CD4-positive, alpha-beta T cell treated with Interferon gamma for 1 hour (primary cell): Measurements from ENCODE around the gene NAPA.

Experiments used
- DNase-seq: peaks from one replicate; pipeline ENCODE4 v3.0.0-alpha.2; 2020

The NAPA gene

DNA sequence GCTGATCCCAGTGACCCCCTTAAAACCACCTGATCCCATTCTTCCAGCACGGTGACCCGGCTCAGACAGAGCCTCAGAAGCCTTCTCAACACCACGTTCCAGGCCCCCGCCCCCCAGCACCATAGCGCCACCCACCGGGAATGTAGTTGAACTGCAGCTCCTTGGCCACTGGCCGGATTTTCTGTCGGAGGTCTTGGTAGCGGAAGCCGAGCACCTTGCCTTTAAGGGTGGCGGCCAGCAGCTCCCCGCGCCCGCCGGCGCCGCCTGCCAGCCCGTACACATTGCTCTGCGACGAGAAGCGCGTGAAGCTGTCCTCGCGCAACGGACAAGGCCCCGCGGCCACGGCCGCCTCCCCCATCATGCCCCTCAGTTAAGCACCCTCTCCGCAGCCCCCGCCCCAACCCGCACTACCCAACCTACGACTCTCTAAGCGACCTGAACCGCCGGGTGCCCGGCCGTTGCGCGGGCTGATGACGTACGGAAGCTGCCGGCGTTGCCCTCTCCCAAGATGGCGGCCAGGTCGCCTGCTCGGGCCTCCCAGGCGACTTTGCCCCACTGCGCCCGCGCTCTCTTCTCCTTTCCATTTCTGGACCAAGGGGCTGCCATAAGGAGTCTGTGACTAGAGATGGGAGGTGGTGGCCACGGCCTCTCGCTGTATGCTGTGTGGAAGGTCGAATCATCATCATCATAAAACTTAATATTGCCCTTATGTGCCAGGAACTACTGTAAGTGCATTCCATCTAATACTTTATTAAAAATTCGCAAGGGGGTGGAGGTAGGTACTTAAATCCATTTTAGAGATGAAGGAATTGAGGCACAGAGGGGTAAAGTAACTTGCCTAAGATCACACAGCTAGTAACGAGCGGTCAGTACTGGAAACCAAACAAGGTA, 30.8 kb downstream of the NAPA start, which contains the start of gene KPTN:
Gene KPTN, minus strand, starts transcription at position 420 of the 891 bp plus-strand sequence. Its CDS starts 59 bp downstream, at position 361.
- peak; percentile 90 for DNase-seq

DNA sequence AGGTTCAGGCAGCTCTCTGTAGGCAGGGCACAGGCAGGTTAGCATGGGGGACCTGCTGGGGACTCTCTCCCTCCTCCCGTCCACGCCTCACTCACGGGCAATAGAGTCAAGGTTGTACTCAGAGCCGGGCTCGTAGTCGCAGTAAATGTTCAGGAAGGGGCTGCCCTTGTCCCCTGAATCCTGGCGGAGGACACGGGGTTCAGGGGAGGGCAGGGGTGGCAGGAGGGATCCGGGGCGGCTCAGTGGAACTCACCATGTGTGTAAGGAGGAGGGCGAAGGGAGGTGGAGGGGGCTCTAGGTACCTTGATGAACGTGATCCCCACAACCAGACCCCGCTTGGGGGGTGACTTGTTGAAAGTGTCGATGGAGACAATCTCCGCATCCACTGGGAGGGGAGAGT, 31.7 kb downstream of the NAPA start:
- DNase-seq, result no peak

DNA sequence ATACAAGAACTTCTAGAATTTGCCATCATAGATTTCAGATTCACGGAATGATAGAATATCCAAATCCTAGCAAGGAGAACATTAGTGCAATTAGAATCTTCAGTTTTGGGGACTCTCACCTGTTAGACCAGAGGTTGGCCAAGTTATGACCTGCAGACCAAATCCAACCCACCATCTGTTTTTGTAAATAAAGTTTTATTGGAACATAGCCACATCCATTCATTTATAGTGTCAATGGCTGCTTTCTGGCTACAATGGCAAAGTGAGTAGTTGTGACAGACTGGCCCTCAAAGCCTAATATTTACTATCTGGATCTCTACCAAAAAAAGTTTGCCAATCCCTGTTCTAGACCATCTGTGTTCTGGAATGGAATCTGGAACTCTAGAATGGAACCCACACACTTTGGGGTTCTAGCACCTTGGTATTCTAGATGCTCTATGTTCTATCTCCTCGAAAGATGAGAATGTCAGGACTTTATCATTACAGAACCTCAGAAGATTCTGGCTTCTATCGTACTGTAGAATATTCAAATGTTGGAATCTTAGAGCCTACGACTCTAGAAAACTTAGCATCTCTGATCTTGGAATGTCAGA, 33.3 kb downstream of the NAPA start:
- DNase-seq, result no peak

DNA sequence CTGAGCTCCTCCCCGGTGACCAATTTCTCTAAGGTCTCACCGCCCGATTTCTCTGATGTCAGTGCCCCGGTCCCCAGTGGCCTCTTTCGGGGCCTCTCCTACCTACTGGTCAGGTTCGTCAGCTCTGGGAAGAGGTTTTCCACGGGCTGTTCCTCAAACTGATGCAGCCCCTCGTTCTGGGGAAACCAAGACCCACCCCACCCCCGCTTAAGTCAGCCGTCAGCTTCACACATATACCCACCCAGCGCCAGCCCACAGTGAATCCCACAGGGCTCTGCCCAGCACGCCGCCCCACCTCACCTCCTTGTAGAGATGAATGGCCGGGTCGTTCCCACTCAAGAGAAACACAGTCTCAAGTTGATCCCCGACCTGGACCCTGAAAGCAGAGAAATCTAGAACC, 34.2 kb downstream of the NAPA start:
- no peak for DNase-seq

DNA sequence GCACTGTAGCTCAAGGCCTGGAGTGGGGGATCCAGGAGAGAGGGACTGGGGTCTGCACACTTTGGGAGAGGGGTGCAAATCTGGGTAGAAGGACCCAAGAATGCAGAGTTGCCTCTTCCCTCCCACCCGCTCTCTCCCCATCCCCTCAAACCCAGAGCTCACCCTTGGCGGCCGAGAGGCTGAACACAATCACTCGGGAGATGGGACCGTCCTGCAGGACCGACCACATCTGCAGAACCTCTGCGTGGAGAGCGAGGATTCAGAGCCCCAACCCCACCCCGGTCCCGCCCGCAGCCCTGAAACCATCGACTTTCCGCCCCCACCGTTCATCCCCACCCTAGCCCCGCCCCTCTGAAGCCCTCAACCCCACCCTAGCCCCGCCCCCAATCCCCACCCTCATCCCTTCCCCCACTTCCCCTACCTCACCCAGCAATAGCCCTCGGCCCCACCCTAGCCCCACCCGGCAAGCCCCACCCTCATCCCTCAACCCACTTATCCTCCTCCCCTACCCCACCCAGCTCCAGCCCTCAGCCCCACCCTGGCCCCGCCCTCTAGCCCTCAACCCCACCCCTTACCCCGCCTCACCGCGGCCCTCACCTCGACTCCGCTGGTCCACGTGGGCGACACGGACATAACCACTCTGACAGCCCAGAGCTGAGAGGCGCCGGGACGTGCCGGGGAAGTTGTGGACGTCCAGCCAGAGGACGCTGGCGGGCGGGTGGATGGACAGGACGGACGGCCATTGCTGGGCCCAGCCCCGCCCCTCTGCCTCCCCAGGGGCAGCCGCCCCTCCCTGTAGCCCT, 35.0 kb downstream of the NAPA start:
- no peak for DNase-seq

DNA sequence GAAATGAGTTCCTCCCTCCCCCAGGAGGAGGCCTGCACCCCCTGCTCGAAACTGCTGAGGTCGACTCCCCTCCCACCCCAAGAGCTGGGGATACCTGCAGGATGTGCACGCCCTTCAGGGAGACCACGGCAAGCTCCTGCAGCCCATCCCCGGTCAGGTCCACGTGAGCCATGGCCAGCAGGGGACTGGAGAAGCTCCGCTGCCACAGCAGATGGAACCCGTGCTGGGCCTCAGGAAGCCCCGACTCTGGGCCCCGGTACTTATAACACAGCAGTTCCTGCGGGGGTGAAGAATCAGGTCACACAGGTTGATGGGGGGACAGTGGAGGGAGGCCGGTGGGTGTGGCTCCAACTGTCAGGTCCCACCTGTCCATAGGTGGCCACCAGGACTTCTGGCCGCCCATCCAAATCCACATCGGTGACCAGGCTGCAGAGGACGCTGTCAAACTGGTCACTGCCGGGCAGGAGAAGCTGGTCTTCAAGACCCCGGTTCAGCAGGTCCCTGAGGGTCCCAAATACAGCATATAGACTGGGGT, 38.4 kb downstream of the NAPA start:
- no peak for DNase-seq

DNA sequence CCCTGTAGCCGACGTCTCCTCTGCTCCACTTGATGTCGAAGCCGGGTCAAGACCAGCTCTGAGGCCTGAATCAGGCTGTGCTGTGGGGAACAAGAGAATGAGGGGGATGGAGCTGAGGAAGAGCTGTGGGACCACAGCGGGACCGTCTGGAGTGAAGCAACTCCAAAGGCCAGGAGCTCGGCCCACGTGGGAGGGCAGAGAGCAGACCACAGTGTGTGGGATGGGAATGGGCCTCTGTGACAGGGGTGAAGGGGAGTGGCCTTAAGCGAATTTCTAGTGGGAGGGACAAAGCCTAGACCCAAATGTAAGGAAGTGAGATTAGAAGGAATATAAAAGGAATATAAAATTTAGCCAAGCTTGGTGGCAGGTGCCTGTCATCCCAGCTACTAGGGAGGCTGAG, 39.4 kb downstream of the NAPA start:
- no peak for DNase-seq

DNA sequence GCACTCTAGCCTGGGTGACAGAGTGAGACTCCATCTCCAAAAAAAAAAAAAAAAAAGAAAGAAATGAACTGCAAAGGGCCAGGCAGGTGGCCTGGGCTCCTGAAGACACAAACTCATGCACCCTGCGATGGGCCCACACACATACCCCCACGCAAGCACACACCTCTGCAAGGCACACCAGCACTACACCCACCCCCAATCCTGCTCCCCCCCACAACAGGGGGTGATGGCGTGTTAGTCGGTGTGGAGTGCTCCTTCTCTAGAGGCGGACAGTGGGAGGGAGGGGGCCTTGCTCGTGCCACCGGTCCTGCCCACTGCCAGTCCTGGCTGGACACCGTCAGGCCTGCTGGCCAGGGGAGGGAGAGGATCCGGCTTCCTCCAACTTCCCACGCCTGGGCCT, 41.5 kb downstream of the NAPA start:
- no peak for DNase-seq

DNA sequence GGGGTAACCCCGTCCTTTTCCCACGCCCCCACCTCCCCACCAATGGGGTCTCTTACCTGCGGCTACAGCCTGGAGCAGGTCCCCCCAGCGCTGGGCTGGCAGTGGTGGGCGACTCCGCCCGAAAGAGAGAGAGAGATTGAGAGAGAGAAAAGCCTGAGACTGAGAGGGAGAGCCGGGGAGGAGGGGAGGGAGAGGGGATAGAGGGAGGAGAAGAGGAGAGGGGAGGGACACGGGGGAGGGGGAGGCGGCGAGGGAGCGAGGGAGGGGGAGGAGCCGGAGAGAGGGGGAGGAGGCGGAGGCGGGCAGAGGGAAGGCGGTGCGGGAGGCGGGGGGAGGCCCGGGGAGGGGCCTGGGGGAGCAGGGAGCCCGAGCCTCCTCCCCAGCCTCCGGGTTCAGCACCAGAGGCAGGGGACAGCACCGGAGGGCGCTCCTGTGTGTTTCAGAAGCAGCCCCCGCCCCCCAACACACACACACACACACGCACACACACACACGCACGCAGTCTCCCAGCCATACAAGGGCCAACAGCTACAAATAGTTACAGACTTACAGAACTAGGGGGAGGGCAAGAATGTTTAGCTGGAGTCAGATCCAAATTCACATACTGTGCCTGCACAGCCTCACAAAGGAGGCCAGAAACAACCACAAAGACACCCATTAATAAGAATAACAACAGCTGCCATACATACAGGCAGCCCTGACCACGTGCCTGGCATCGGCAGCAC, 43.0 kb downstream of the NAPA start, which contains the start of gene SLC8A2:
Gene SLC8A2, minus strand, starts transcription at position 161 of the 725 bp plus-strand sequence. CDS start 5,490 bp downstream, outside the sequence.
- DNase-seq, result peak; percentile 62

DNA sequence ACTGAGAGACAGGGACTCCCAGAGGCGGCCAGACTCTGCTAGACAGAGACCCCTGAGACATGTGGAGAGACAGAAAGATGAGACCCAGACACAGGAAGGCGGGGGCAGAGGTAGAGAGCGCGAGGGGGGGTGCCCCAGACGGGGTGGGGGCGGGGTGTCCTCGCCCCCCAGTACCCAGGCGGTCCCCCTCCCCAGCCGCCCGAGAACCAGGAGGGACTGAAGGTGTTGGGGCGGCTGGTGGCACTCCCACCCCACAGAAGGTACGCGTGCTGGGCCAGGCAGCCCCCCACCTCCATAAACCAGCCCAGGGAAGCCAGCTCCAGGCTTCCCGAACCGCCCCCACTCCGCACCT, 43.5 kb downstream of the NAPA start:
- no peak for DNase-seq

DNA sequence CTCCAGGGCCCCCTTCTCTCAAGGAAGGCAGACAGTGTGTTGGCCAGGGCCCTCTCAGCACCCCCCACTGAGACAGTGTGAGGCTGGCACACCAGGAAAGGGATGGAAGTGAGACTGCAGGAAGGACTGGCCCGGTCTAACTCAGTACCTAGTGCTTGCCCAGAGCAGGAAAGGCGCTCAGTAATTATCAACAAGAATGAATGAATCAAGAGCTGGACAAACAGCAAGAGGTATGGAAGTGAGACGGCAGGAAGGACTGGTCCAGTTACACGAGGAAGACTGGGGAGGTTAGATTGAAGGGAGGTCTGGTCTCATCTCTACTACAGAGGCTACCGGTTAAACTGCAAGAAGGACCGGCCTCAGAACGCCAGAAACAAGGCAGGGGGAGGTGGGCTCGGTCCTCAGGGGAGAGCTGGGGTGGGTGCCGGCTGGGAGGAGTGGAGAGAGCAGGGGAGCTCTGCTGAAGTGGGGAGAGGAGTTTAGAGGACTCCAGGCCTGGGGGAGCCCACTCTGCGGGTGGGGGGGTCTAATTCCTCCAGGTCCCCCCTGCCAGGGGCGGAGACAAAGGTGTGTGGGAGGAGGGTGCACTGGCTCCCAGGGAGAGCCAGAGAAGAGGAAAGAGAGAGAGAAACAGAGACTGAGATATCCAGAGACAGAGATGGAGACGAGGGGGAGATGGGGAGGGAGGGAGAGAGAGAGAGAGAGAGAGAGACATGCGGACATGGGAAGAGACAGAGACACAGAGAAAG, 44.2 kb downstream of the NAPA start:
- no peak for DNase-seq

DNA sequence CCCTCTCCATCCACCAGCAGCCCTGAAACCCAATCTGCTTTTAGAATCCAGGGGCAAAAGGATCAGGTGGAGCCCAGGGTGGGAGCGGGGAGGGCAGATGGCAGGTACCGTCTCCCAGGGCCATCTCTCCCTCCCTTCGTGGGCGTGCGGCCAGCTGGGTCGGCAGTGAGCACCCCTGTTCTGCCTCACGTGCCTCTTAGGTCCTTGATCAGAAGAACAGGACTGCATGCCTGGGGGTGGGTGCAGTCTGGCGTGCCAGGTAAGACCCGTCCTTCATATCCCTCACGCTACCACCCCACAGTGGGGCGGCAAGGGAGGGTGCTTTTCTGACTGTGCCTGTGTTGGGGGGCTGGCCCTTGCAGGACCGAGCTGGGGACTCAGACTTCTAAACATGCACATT, 45.1 kb downstream of the NAPA start:
- no peak for DNase-seq

DNA sequence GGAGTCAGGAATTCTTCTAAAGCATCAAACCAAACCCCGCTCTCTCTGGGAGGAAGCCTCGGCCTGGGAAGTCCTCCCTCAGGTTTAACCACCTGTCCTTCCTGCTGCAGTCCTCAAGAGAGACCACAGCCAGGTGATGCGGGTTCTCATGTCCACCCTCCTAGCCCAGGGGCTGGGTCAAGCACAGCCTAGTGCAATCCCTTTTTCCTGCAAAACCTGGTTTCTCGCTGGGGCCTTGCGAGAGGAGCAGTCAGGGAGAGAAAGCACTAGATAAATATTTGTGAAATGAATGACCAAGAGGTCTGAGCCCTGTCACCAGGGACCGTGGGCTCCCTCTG, 45.5 kb downstream of the NAPA start:
- DNase-seq, result no peak

DNA sequence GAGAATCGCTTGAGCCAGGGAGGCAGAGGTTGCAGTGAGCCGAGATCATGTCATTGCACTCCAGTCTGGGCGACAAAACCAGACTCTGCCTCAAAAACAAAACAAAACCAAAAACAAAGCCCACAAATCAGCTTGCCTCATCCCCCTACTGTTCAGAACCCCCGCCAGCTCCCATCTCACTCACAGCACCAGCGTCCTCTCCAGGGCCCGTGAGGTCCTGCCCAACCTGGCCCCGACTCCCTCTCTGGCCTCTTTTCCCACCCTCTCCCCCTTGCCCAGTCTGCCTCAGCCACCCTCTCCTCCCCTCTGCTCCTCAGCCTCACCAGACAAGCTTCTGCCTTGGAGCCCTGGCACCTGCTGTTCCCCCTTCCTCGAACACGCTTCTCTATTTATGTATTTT, 46.9 kb downstream of the NAPA start:
- DNase-seq, result no peak

DNA sequence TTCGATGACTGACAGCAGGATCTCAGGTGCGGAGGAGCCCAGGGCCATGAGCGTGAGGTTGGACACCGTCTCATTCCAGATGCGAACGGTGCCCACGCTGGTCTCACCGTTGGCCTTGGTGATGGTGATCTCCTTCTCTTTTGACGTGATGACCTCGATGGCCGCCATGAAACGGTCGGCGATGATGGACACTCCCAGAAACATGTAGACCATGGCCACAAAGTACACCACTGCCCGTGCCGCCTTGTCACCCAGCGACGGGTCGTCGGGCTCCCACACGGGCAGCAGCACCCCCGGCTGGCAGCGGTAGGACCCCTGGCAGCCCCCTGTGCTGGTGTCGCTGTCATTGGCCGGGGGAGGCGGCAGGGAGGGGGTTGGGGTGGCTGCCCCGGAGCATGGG, 48.9 kb downstream of the NAPA start:
- DNase-seq, result no peak

DNA sequence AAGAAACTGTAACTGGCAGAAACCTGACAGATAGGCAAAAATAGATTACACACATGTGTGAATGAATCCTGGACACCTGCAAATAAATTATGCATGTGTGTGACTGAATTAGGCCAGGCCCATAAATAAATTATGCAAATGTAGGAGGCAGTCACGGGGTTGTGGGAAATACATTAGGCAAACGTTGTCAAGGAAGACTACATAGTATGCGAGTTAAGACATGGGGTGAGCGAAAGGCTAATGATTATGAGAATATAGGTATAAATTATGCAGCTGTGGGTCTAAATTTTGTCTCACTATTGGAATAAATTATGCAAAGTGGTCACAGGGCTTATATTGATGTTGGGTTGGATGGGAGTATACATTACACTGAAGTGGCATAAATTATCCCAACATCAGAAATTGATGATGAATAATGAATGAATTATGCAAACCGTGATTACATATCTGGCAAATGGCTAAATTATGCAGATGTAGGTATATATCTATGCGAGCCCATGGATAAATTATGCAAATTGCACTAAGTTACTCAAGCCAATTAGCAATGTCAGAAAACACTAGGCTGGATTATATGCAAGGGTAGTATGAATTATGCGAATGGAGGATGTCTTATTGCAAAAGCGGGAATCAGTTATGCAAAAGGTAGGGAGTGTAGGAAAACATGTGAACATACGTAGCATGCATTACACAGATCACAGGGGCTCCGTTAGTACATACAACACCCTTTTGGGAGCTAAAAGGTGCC, 50.0 kb downstream of the NAPA start:
- no peak for DNase-seq

DNA sequence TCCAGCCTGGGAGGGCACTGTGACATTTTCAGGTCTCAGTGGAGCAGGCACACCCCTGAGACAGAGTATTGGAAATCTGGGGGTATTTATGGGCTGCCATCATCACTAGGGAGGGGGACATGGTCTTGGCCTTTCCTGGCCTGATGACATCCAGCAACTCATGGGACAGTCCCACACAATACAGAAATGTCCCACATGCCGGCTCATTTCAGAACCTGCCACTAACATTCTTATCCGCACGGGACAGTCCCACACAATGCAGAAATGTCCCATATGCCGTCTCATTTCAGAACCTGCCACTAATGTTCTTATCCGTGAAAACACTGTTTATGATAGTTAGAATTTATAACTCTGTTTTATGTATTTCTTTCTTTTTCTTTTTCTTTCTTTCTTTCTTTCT, 53.0 kb downstream of the NAPA start:
- DNase-seq, result no peak

DNA sequence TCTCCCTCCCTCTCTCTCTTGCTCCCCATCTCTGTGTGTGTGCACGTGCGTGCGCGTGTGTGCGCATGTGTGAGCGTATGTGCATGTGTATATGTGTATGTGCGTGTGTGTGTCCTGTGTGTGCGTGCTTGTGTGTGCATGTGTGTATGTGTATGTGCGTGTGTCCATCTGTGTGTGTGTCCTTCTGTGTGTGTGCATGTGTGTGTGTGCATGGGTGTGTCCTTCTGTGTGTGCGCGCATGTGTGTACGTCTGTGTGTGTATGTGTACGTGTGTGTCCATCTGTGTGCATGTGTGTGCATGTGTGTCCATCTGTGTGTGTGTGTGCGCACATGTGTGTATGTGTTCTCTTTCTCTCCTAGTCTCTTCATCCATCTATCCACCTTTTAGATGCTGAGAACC, 55.4 kb downstream of the NAPA start:
- DNase-seq, result no peak

DNA sequence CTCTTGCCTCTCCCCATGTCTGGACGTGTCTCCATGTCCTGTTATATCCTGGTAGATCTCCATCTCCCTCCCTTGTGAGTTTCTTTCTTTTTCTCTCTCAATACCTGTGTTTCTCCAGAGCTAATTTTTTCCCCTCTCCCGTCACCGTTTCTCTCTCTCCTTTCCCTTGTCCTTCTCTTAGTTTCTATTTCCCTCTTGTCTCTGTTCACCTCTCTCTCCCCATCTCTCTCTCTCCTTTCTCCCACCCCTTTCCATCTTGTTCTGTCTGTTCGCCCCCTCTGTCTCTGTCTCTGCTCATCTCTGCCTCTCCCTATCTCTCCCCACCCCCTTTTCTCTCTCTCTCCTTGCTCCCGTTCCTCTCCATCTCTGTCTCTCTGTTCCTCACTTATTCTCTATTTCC, 56.2 kb downstream of the NAPA start:
- no peak for DNase-seq

DNA sequence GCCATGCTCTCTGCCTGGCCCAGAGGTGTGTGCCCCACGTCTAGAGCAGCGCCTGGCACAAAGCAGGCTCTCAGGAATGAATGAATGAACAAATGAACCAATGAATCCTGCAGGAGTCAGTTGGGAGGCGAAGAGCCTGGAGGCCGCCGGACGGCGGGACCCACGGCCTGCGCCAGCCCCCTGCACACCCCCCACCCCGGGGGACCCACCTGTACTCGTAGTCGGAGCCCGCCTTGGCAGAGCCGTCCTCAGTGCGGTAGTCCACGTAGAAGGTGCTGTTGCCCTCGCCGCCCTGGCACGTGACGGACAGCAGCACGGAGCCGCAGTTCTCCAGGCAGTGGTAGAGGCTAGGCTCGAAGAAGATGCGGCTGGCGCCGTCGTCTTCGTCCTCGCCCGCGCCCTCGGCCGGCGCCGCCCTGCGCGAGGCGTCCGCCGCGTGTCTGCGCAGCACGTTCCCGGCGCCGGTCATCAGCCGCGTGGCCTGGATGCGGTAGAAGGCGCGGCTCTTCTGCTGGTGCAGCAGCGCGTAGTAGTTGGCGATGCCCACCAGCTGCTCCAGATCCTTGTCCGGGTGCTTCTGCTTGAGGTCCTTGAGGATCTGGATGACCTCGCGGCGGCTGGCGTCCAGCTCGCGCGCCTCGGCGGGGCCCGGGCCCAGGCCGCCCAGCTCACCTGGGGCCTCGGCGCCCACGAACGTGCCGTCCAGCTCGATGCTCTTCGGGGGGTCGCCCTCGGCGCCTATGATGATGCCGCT, 58.0 kb downstream of the NAPA start:
- DNase-seq, result no peak

DNA sequence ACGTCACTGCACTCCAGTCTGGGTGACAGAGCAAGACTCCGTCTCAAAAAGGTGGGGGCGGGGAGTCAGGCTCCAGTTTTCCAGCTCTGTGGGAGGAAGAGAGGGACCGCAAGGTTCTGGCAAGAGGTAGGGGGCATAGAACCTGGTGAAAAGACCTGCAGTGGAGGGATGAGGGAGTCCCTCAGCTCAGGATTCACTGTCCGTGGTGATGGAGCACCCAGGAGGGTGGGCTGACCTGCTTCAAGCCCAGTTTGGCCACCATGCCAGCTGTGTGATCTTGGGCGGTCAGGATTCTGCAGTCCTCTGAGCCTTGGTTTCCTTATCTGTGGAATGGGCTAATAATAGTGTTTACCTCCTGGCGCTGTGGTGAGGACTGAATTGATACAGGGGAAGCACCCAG, 64.4 kb downstream of the NAPA start:
- no peak for DNase-seq
